IPS-18c (cell line): ENCODE data around the gene TNFRSF4.

Experiments used
- H3K4me3 ChIP-seq: 2 replicates; pipeline ENCODE4 v1.7.0; 2013; ENCODE audit warnings: low read depth, mild to moderate bottlenecking, low read length, moderate library complexity; ENCODE audit not compliant: insufficient read depth
- H3K9me3 ChIP-seq: one replicate; pipeline ENCODE4 v1.6.1; 2013; ENCODE audit warnings: mild to moderate bottlenecking, low read length, moderate library complexity; ENCODE audit not compliant: control insufficient read depth, insufficient read depth

The TNFRSF4 gene

GRCh38 chr1:1237874-1238701 lies 24.1 kb upstream of the TNFRSF4 start:
- H3K4me3 ChIP-seq = no peak overlapping the region
- H3K9me3 ChIP-seq = no peaks in the 10 kb centered on the region

GRCh38 chr1:1236945-1237873 lies 23.3 kb upstream of the TNFRSF4 start:
- peaks cover 6% of the 10 kb centered on the region for H3K9me3 ChIP-seq
- H3K4me3 ChIP-seq = no peak overlapping the region

GRCh38 chr1:1236176-1236763 lies 22.3 kb upstream of the TNFRSF4 start:
- H3K4me3 ChIP-seq = no peak overlapping the region
- peaks cover 6% of the 10 kb centered on the region for H3K9me3 ChIP-seq

GRCh38 chr1:1235016-1235744 lies 21.2 kb upstream of the TNFRSF4 start:
- H3K4me3 ChIP-seq = no peak overlapping the region
- peaks cover 6% of the 10 kb centered on the region for H3K9me3 ChIP-seq

- Histone ChIP-seq H3K4me3 (no peak overlapping the region), H3K9me3 (peaks cover 6% of the 10 kb centered on the region)
Measured at GRCh38 chr1:1234180-1234808, 20.3 kb upstream of the TNFRSF4 start.

- Histone ChIP-seq H3K4me3 (no peak overlapping the region), H3K9me3 (peaks cover 6% of the 10 kb centered on the region)
Measured at GRCh38 chr1:1233567-1233892, 19.6 kb upstream of the TNFRSF4 start.

- H3K9me3 ChIP-seq = peaks cover 6% of the 10 kb centered on the region
- H3K4me3 ChIP-seq = 0 out of 2 replicates have a peak overlapping the region, but pooled peaks have one; percentile 9
Measured at GRCh38 chr1:1232796-1233566, 19.0 kb upstream of the TNFRSF4 start.

GRCh38 chr1:1232208-1232795 lies 18.3 kb upstream of the TNFRSF4 start, which contains the start of gene B3GALT6:
TSS of gene B3GALT6 (plus strand) at chr1:1232237. CDS start at chr1:1232279, 42 bp downstream.
- Histone ChIP-seq H3K4me3 (peak within 1 kb of the TSS; percentile 98), H3K9me3 (peaks cover 6% of the 10 kb centered on the region)

- H3K9me3 ChIP-seq = peaks cover 6% of the 10 kb centered on the region
- peak within 1 kb of the TSS; percentile 98 for H3K4me3 ChIP-seq
Measured at GRCh38 chr1:1231400-1232207, 17.7 kb upstream of the TNFRSF4 start, which contains the start of gene SDF4. TSS of gene SDF4 (minus strand) at chr1:1232001. CDS start at chr1:1228772, 3,229 bp downstream.

- peak overlapping the region; percentile 98 for H3K4me3 ChIP-seq
Measured at GRCh38 chr1:1230656-1231399, 16.9 kb upstream of the TNFRSF4 start.

GRCh38 chr1:1229770-1230169 lies 15.8 kb upstream of the TNFRSF4 start:
- no peak overlapping the region for H3K4me3 ChIP-seq

More at GRCh38 chr1:1230656-1231399, 16.9 kb upstream of the TNFRSF4 start:
- peaks cover 6% of the 10 kb centered on the region for H3K9me3 ChIP-seq

GRCh38 chr1:1228596-1229321 lies 14.8 kb upstream of the TNFRSF4 start:
- peaks cover 6% of the 10 kb centered on the region for H3K9me3 ChIP-seq

More at GRCh38 chr1:1229770-1230169, 15.8 kb upstream of the TNFRSF4 start:
- H3K9me3 ChIP-seq = peaks cover 6% of the 10 kb centered on the region

GRCh38 chr1:1228187-1228586 lies 14.2 kb upstream of the TNFRSF4 start:
- no peak overlapping the region for H3K4me3 ChIP-seq
- peaks cover 6% of the 10 kb centered on the region for H3K9me3 ChIP-seq

More at GRCh38 chr1:1228596-1229321, 14.8 kb upstream of the TNFRSF4 start:
- H3K4me3 ChIP-seq = no peak overlapping the region
